Neuronal stem cell (in vitro differentiated cells): ENCODE data around the gene TEX47. TPM values are rescaled to one million over a fixed set of nuclear protein-coding genes. Genes with fewer than 3 reads are reported as not detected.

Experiments
- DNase-seq: peaks from one replicate; pipeline ENCODE4 v3.0.0-alpha.2; 2013; ENCODE audit warnings: low spot score
- H2AFZ ChIP-seq: one replicate; pipeline ENCODE4 v1.6.1; 2013; ENCODE audit warnings: mild to moderate bottlenecking, low read length, inconsistent platforms
- H2AK5ac ChIP-seq: 2 replicates; pipeline ENCODE4 v1.6.1; 2013; ENCODE audit warnings: low read depth, mild to moderate bottlenecking, inconsistent platforms, low read length, moderate library complexity, mixed read lengths
- H2BK120ac ChIP-seq: 2 replicates; pipeline ENCODE4 v1.6.1; 2013; ENCODE audit warnings: low read depth, mild to moderate bottlenecking, inconsistent platforms, low read length, moderate library complexity, mixed read lengths
- H2BK12ac ChIP-seq: one replicate; pipeline ENCODE4 v1.6.1; 2013; ENCODE audit warnings: low read length, inconsistent platforms
- H2BK15ac ChIP-seq: 2 replicates; pipeline ENCODE4 v1.6.1; 2013; ENCODE audit warnings: mild to moderate bottlenecking, low read length, inconsistent platforms, mixed read lengths
- H2BK5ac ChIP-seq: one replicate; pipeline ENCODE4 v1.6.1; 2013; ENCODE audit warnings: inconsistent platforms, mild to moderate bottlenecking, low read length, moderate library complexity
- H3K14ac ChIP-seq: one replicate; pipeline ENCODE4 v1.6.1; 2013; ENCODE audit warnings: low read length, inconsistent platforms
- H3K18ac ChIP-seq: 2 replicates; pipeline ENCODE4 v1.6.1; 2013; ENCODE audit warnings: low read length, inconsistent platforms
- H3K23ac ChIP-seq: 2 replicates; pipeline ENCODE4 v1.6.1; 2013; ENCODE audit warnings: low read depth, mild to moderate bottlenecking, mixed read lengths, low read length, inconsistent platforms; ENCODE audit not compliant: poor library complexity
- H3K27ac ChIP-seq: replicated peaks from 3 replicates; pipeline ENCODE4 v1.5.1; 2013; ENCODE audit warnings: low read length, inconsistent platforms
- H3K27me3 ChIP-seq, 3 experiments: 2 replicates each; pipeline ENCODE4 v1.6.1; 2013; ENCODE audit warnings: low read length in 3 of 3, mild to moderate bottlenecking in 2 of 3, inconsistent platforms in 1 of 3, low read depth in 1 of 3, mixed read lengths in 1 of 3, moderate library complexity in 1 of 3; ENCODE audit not compliant: control insufficient read depth in 3 of 3, insufficient read depth in 3 of 3
- H3K36me3 ChIP-seq, 2 donors: replicated peaks in 1 of 2; 2 replicates each; pipeline ENCODE4 v1.6.1; 2013; ENCODE audit warnings: low read length in 2 of 2; ENCODE audit not compliant: control insufficient read depth in 2 of 2, insufficient read depth in 2 of 2
- H3K4ac ChIP-seq: 2 replicates; pipeline ENCODE4 v1.6.1; 2013; ENCODE audit warnings: inconsistent platforms, mild to moderate bottlenecking, low read length, moderate library complexity
- H3K4me1 ChIP-seq, 2 donors: 1 replicate in 1 of 2; 2 replicates in 1 of 2; pipeline ENCODE4 v1.6.1; 2013; ENCODE audit warnings: low read length in 2 of 2, low read depth in 1 of 2; ENCODE audit not compliant: control insufficient read depth in 2 of 2, insufficient read depth in 1 of 2
- H3K4me2 ChIP-seq: one replicate; pipeline ENCODE4 v1.6.1; 2013; ENCODE audit warnings: mild to moderate bottlenecking, low read length, inconsistent platforms; ENCODE audit not compliant: insufficient read depth, poor library complexity, severe bottlenecking
- H3K4me3 ChIP-seq, 2 donors: 2 replicates each; pipeline ENCODE4 v1.5.1; 2013; ENCODE audit warnings: low read length in 2 of 2, mild to moderate bottlenecking in 2 of 2, inconsistent platforms in 1 of 2, moderate library complexity in 1 of 2
- H3K79me1 ChIP-seq: one replicate; pipeline ENCODE4 v1.6.1; 2013; ENCODE audit warnings: low read depth, mild to moderate bottlenecking, inconsistent platforms, low read length, moderate library complexity
- H3K9ac ChIP-seq: one replicate; pipeline ENCODE4 v1.6.1; 2013; ENCODE audit warnings: mild to moderate bottlenecking, low read depth, low read length, inconsistent platforms; ENCODE audit not compliant: poor library complexity
- H3K9me3 ChIP-seq, 2 donors: replicated peaks in 1 of 2; 2 replicates each; pipeline versions ENCODE3 to v1.6.1; 2013; ENCODE audit warnings: low read length in 2 of 2, mild to moderate bottlenecking in 2 of 2, inconsistent platforms in 1 of 2, low read depth in 1 of 2, mixed read lengths in 1 of 2, moderate library complexity in 1 of 2; ENCODE audit not compliant: control insufficient read depth in 2 of 2, insufficient read depth in 1 of 2
- H4K8ac ChIP-seq: one replicate; pipeline ENCODE4 v1.6.1; 2013; ENCODE audit warnings: low read depth, mild to moderate bottlenecking, inconsistent platforms, low read length, moderate library complexity
- H4K91ac ChIP-seq: one replicate; pipeline ENCODE4 v1.6.1; 2013; ENCODE audit warnings: low read length, low read depth, mild to moderate bottlenecking, inconsistent platforms; ENCODE audit not compliant: poor library complexity
- WGBS, 2 donors: extraction: QIAGEN DNeasy Blood & Tissue Kit; methylation state at CpG; one replicate each; pipeline ENCODE4 v1.1.7; 2013; ENCODE audit warnings: missing lambda C conversion rate in 2 of 2, mixed read lengths in 1 of 2; ENCODE audit not compliant: insufficient read length in 2 of 2, insufficient replicate concordance in 1 of 2; ENCODE audit errors: extremely low coverage in 2 of 2; 5-methylcytosine and 5-hydroxymethylcytosine counted together
- polyA plus RNA-seq, 2 experiments: library from polyadenylated mRNA; stranded (reverse); fragments of 200-250 nt; gene quantifications; one replicate each; pipeline ENCODE4 v1.2.3, GENCODE V29; 2013

The TEX47 gene
- polyA plus RNA-seq (2013, experiment 1 of 2), result not detected
- not detected for polyA plus RNA-seq (2013, experiment 2 of 2)

- Histone ChIP-seq H3K4me3 (no peak within 1 kb of the TSS), H3K23ac (no peak within 1 kb of the TSS), H2BK5ac (no peak within 1 kb of the TSS), H3K18ac (no peak within 1 kb of the TSS), H3K79me1 (no peaks in the 10 kb centered on the region), H2BK120ac (no peak within 1 kb of the TSS), H3K9ac (no peak within 1 kb of the TSS), H3K9me3 (no peaks in the 10 kb centered on the region), H2AK5ac (no peak within 1 kb of the TSS), H3K27me3 (no peaks in the 10 kb centered on the region), H3K4me1 (no peaks in the 10 kb centered on the region), H2BK12ac (no peak within 1 kb of the TSS), H4K8ac (no peak within 1 kb of the TSS), H3K4me2 (no peak within 1 kb of the TSS), H4K91ac (no peak within 1 kb of the TSS), H3K14ac (no peak within 1 kb of the TSS), H3K27ac (no peak within 1 kb of the TSS), H2BK15ac (no peak within 1 kb of the TSS), H3K36me3 (no peaks in the 10 kb centered on the region), H3K4ac (no peak within 1 kb of the TSS), H2AFZ (no peak within 1 kb of the TSS)
- DNase-seq, result no peak
- no CpG with 5 or more reads among the region's 7 CpGs for WGBS, 2 donors
Measured at GRCh38 chr7:88795553-88795952, at the start of gene TEX47. Gene TEX47, minus strand, starts transcription at chr7:88795737. Its CDS starts 795 bp downstream, at chr7:88794942.

GRCh38 chr7:88845091-88845490 lies 49.6 kb upstream of the TEX47 start:
- no peak overlapping the region for H4K8ac ChIP-seq
- H3K79me1 ChIP-seq, result no peaks in the 10 kb centered on the region
- H3K4me1 ChIP-seq, result no peaks in the 10 kb centered on the region
- H3K18ac ChIP-seq, result no peak overlapping the region
- H3K4me2 ChIP-seq, result no peak overlapping the region
- H2BK5ac ChIP-seq, result no peak overlapping the region
- no peak overlapping the region for H2AFZ ChIP-seq
- H3K14ac ChIP-seq, result no peak overlapping the region
- H3K27me3 ChIP-seq, result no peaks in the 10 kb centered on the region
- no peak overlapping the region for H2BK12ac ChIP-seq
- H3K9ac ChIP-seq, result no peak overlapping the region
- no peak overlapping the region for H3K23ac ChIP-seq
- no peak overlapping the region for H2AK5ac ChIP-seq
- no peak for DNase-seq
- no peaks in the 10 kb centered on the region for H3K9me3 ChIP-seq
- H4K91ac ChIP-seq, result no peak overlapping the region
- H3K4me3 ChIP-seq, result no peak overlapping the region
- no peaks in the 10 kb centered on the region for H3K36me3 ChIP-seq
- H2BK15ac ChIP-seq, result no peak overlapping the region
- no CpG with 5 or more reads among the region's 12 CpGs for WGBS, 2 donors
- no peak overlapping the region for H2BK120ac ChIP-seq
- H3K27ac ChIP-seq, result no peak overlapping the region
- H3K4ac ChIP-seq, result no peak overlapping the region

GRCh38 chr7:88842201-88842600 lies 46.7 kb upstream of the TEX47 start:
- Histone ChIP-seq H3K4me2 (no peak overlapping the region), H2BK12ac (no peak overlapping the region), H3K27me3 (no peaks in the 10 kb centered on the region), H3K4me1 (no peaks in the 10 kb centered on the region), H4K8ac (no peak overlapping the region), H2BK5ac (no peak overlapping the region), H4K91ac (no peak overlapping the region), H3K9me3 (no peaks in the 10 kb centered on the region), H3K9ac (no peak overlapping the region), H3K79me1 (no peaks in the 10 kb centered on the region), H3K27ac (no peak overlapping the region), H3K36me3 (no peaks in the 10 kb centered on the region), H3K18ac (no peak overlapping the region), H3K4me3 (no peak overlapping the region), H2AK5ac (no peak overlapping the region), H3K14ac (no peak overlapping the region), H2BK120ac (no peak overlapping the region), H2BK15ac (no peak overlapping the region), H2AFZ (no peak overlapping the region), H3K23ac (no peak overlapping the region), H3K4ac (no peak overlapping the region)
- no peak for DNase-seq

GRCh38 chr7:88835147-88835728 lies 39.7 kb upstream of the TEX47 start:
- no peak overlapping the region for H3K4me2 ChIP-seq
- no peak overlapping the region for H3K4me3 ChIP-seq
- no peak overlapping the region for H3K18ac ChIP-seq
- WGBS, 2 donors, result no CpG with 5 or more reads among the region's 3 CpGs
- no peak overlapping the region for H4K91ac ChIP-seq
- H2BK120ac ChIP-seq, result no peak overlapping the region
- H3K36me3 ChIP-seq, result no peaks in the 10 kb centered on the region
- no peak overlapping the region for H2BK5ac ChIP-seq
- no peaks in the 10 kb centered on the region for H3K79me1 ChIP-seq
- H3K14ac ChIP-seq, result no peak overlapping the region
- H2AK5ac ChIP-seq, result no peak overlapping the region
- no peak overlapping the region for H3K27ac ChIP-seq
- no peak overlapping the region for H2BK12ac ChIP-seq
- no peaks in the 10 kb centered on the region for H3K4me1 ChIP-seq
- no peak overlapping the region for H3K4ac ChIP-seq
- H3K9ac ChIP-seq, result no peak overlapping the region
- H3K27me3 ChIP-seq, result no peaks in the 10 kb centered on the region
- no peak overlapping the region for H2BK15ac ChIP-seq
- no peaks in the 10 kb centered on the region for H3K9me3 ChIP-seq
- no peak overlapping the region for H3K23ac ChIP-seq
- H2AFZ ChIP-seq, result no peak overlapping the region
- DNase-seq, result peak; percentile 29
- H4K8ac ChIP-seq, result no peak overlapping the region
